Omental fat pad (tissue), 4 donors: ENCODE data around the gene KCNIP4. TPM values are rescaled to one million over a fixed set of nuclear protein-coding genes. Genes with fewer than 3 reads are reported as not detected.

Source experiments
- ATAC-seq: fragments of 150-250 bp; one replicate; pipeline ENCODE4 v1.9.1; 2016; ENCODE audit warnings: mild to moderate bottlenecking, moderate library complexity; ENCODE audit not compliant: low FRiP score
- DNase-seq: peaks from one replicate; pipeline ENCODE4 v3.0.0-alpha.2; 2019; ENCODE audit warnings: low spot score
- CTCF ChIP-seq, 3 donors: fragments of 450-650 bp; IDR thresholded peaks; one replicate each; pipeline ENCODE4 v1.5.1; 2016 to 2017; ENCODE audit warnings: antibody characterized with exemption in 3 of 3, mild to moderate bottlenecking in 3 of 3, moderate library complexity in 2 of 3
- total RNA-seq, 4 donors: library from RNA; depleted of rRNA; stranded (reverse); fragments of >200 nt; gene quantifications; one replicate each; pipeline ENCODE4 v1.1.0, GENCODE V29; 2016

The KCNIP4 gene
- total RNA-seq, 4 donors from 2014 or later = 0.37 TPM; not detected in 3

DNA sequence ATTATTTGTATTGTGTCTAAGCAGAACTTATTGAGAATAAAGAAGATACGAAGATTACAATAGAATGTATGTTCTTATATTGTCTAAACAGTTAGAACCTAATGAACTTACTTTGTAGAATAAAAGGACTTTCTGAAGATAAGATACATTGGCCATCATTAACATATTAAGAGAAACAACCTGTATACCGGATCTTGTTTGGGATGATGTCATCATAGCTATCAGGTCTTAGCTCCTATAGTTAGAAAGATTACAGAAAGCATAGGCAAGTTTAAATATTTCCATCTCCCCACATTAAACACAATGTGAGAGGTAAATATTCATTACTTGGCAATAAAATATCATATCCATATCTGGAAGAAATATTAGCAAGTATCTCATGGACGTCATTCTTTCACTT, 966.0 kb downstream of the KCNIP4 start:
- no peak for DNase-seq
- no peak for ATAC-seq
- TF ChIP-seq CTCF (IDR thresholded peaks at IDR 0.05) = no peak

GRCh38 chr4:20960291-20960690, 988.3 kb downstream of the KCNIP4 start:
- ATAC-seq (no peak), DNase-seq (no peak)

DNA sequence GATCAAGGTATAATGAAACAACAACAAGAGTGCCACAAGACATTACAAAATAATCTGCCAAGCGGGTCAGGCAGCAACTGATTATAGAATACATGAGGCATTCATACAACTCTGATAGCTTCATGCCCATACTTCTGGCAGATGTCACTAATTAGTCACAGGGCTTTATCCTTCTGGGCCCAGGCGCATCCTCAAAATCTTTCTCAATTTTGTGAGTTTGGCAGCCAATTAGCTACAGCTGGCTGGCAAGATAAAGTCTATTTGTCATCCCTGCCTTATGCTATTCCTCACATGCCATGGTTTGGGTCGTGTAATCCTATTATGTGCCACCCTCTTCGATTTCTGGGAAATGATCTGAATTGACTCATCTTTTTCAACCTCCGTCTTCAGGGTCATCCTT, 994.0 kb downstream of the KCNIP4 start:
- ATAC-seq = no peak
- no peak for DNase-seq
- no peak for TF ChIP-seq CTCF (IDR thresholded peaks at IDR 0.05)

More at GRCh38 chr4:20960291-20960690, 988.3 kb downstream of the KCNIP4 start:
- no peak for TF ChIP-seq CTCF (IDR thresholded peaks at IDR 0.05)

DNA sequence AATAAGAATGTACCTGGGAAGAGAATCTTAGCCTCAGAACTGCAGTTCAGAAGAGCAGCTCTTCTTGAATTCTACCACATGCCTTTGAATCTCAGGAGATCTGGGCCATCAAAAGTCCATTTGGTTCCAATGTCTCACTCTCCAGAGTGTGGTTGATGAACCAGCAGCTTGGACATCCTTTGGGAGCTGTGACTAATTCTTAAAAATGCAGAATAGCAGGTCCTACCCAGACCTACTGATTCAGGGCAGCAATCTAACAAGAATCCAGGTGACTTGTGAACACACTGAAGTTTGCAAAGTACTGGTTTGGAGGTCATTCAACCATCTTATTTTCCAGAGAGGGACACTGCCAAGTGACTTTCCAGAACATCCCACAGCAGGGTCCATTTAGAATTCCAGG, 1003.6 kb downstream of the KCNIP4 start:
- ATAC-seq = no peak
- TF ChIP-seq CTCF (IDR thresholded peaks at IDR 0.05) = no peak

DNA sequence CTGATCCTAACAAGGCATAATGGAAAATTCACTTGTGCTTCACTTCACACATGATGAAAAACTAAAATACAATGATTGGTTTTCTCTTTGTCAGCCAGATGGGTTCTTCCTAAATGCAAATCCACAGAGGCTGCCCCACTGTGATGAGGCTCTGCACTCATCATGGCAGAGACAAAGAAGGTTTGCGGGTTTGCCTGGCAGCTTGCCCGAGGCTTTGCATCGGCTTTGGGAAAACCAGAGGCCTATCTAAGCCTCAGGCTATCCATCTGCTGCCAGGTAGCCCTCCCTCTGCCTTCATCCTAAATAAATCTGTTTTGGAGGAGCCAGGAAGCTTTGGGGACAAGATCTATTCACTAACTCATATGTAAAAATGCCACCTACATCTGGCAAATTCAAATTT, 1004.1 kb downstream of the KCNIP4 start:
- no peak for TF ChIP-seq CTCF (IDR thresholded peaks at IDR 0.05)
- ATAC-seq = no peak
- DNase-seq = no peak

More for the DNA sequence above, 1003.6 kb downstream of the KCNIP4 start:
- no peak for DNase-seq

GRCh38 chr4:20938204-20938603, 1010.4 kb downstream of the KCNIP4 start:
- ATAC-seq = no peak
- TF ChIP-seq CTCF (IDR thresholded peaks at IDR 0.05) = no peak
- DNase-seq = no peak

GRCh38 chr4:20926529-20926928, 1022.0 kb downstream of the KCNIP4 start:
- ATAC-seq (no peak), DNase-seq (no peak)
- TF ChIP-seq CTCF (IDR thresholded peaks at IDR 0.05) = no peak
